ENCODE results near the gene ITGA3.

ITGA3 gene

DNA sequence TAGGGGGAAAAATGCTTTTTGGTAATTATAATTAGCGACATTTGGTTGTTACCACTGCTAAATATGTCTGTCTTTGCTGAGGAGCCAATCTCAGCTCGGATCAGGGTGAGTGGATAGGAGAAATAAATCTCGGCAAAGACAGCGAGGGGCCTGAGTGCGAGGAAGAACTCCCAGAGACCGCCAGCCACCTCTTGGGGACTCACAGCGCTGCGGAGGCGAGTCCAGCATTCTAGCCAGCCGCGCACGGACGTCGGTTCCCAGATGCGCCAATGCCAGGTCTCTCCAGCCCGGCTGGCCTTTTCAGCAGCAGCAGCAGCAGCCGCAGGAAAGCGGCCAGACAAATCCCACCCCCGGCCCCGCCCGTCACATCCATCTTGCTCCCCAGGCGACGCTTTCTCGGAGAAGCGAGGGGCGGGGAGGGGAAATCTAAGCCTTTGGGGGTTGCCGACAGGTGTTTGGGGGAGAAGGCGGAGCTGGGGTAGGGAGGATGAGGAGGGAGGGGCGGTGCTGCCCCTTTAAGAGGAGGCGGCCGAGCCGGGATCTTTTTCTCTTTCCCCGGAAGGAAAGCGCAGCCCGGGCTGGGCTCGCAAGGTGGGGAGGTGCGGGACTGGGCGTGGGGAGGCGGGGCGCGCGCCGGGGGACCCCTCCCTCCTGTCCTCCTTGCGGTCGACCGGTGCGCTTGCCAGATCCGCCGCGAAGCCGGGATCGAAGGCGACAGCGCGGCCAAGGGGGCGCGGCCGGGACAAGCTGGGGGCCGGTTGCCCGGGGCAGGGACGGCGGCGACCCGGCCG lies at the start of gene ITGA3:
Gene ITGA3, plus strand, starts transcription at position 685 of the 791 bp plus-strand sequence. CDS start 330 bp downstream, outside the sequence.
- DNase-seq (ENCODE audit: low read depth in 2 of 3, low spot score in 2 of 3): peak; percentile 18 to 33 (median 20)

DNA sequence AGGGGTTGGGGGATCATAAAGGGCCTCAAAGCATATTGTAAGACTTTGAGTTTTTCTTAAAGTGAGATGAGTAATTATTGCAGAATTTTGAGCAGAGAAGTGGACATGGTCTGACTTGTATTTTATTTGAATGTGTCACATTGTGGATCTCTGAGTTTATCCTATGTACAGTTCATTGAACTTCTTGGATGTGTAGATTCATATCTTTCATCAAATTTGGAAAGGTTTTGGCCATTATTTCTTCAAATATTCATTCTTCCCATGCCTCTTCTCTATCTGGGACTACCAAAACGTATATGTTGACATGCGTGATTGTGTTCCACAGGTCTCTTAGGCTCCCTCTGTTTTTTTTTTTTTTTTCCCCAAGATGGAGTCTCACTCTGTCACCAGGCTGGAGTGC lies 46.6 kb upstream of the ITGA3 start:
- no peak for DNase-seq (ENCODE audit: low read depth in 2 of 3, low spot score in 2 of 3)

DNA sequence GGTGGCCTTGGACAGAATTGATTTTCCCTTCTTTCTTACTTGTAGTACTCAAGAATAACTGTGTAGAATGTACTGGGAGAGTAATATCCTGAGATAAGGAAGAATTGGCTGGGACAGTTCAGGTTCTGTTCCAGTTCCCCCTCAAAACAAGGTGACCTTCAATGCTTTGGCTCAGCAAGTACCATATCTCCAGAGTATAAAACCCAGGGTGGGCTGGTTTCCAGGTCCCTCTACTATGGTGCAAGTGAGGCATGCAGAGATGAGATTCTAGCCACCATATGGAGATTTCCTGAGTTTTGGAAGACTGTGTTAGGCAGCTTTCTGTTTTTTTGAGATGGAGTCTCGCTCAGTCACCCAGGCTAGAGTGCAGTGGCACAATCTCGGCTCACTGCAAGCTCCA lies 42.8 kb upstream of the ITGA3 start:
- DNase-seq (ENCODE audit: low read depth in 2 of 3, low spot score in 2 of 3): no peak

DNA sequence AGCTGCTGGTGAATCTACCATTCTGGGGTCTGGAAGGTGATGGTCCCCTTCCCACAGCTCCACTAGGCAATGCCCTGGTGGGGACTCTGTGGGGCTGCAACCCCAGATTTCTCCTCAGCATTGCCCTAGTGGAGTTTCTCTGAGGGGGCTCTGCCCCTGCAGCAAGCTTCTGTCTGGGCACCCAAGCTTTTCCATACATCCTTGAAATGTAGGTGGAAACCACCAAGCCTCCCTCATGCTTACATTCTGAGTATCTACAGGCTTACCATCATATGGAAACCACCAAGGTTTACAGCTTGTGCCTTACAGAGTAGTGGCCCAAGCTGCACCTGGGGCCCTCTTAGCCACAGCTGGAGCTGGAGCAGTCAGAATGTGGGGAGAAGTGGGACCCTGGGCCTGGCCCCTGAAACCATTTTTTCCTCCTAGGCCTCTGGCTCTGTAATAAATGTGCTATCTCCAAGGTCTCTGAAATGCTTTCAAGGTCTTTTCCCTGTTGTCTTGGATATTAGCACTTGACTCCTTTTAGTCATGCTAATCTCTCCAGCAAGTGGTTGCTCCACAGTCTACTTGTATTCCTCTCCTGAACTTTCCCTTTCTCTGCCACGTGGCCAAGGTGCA lies 41.3 kb upstream of the ITGA3 start:
- DNase-seq (ENCODE audit: low read depth in 2 of 3, low spot score in 2 of 3): no peak

DNA sequence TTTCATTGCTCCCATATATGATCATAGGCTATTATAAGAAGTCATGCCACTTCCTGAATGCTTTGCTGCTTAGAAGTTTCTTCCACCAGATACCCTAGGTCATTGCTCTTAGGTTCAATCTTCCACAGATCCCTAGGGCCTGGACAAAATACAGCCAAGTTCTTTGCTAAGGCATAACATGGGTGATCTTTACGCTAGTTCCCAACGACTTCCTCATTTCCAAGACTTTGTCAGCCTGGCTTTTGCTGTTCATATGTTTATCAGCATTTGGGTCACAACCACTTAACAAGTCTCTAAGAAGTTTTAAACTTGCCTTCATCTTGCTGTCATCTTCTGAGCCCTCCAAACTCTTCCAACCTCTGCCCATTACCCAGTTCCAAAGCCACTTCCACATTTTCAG lies 40.8 kb upstream of the ITGA3 start:
- DNase-seq (ENCODE audit: low read depth in 2 of 3, low spot score in 2 of 3): no peak

DNA sequence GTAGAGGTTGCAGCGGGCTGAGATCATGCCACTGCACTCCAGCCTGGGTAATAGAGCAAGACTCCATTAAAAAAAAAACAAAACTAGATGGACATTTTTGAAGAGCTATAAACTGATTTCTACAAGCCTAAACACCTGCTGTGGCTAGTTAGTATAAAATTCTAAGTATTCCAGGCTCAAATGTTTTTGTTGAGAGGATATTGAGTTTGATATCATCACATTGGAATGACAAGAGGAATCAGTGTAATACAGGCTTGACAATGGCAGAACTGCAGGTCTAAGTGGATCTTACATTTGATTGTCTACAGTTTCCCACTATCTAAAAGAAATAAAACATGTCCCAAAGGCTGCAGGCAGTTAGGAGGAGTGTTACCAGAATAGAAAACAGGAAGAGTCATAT lies 37.0 kb upstream of the ITGA3 start:
- no peak for DNase-seq (ENCODE audit: low read depth in 2 of 3, low spot score in 2 of 3)

DNA sequence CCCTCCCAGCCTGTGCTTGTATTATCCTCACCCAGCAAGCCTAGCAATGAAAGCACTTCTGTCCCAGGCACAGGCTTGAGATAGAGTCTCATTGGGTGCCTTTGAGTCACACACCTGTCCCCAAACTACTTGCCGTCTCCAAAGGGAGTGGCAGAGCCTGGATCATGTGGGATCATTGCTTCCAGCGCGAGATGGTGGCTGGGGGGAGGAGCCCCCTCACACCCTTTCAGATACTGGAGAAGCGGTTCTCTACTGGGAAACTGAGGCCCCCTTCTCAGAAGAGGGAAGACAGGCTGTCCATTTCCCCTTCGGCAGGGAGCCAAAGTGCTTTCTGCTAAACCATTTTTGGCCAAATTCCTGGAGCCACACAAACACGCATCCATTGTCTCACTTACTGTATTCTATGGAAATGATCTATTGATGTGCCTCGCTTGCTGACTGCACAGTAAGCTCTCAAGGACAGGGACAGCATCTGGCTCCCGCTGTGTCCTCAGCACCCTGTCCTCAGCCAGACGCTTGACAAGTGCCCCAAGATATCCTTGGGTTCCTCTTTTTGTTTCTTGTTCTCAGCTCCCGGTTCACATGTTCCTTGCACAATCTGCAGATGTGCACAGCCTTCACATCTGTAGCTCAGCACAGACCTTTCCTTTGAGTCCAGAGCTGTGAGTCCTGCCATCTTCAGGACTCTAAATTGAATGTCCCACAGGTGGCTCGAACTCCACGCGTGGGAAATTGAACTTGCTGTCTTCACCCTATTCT lies 34.9 kb upstream of the ITGA3 start:
- no peak for DNase-seq (ENCODE audit: low read depth in 2 of 3, low spot score in 2 of 3)

DNA sequence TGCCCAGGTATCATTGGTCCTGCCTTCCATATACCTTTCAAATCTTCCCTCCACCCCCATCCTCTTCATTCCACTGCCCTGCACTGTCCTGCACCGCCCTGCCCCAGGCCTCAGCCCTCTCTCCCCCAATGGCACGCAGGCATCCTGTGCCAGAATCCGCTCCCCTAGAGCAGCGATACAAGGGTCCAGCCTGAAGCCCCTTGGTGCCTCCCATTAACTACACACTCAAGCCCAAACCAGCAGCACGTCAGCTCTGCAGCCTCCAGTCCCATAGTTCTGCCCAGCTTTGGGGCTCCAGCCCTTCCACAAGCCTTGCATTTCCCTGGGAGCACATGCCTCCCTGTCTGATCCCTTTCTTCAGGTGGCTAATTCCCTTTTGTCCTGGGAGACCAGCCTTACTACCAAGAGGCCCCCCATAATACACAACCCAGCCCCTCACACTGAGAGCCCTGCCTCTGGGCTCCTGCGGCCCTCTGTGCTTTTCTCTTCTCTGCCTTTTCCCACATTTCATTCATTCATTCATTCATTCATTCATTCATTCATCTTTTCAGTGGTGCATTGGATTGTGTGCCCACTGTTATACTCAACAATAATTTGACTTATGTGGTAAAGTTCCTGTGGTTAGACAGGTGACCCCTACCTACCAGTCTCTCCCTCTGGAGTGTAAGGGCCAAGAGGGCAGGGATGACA lies 34.1 kb upstream of the ITGA3 start:
- no peak for DNase-seq (ENCODE audit: low read depth in 2 of 3, low spot score in 2 of 3)

DNA sequence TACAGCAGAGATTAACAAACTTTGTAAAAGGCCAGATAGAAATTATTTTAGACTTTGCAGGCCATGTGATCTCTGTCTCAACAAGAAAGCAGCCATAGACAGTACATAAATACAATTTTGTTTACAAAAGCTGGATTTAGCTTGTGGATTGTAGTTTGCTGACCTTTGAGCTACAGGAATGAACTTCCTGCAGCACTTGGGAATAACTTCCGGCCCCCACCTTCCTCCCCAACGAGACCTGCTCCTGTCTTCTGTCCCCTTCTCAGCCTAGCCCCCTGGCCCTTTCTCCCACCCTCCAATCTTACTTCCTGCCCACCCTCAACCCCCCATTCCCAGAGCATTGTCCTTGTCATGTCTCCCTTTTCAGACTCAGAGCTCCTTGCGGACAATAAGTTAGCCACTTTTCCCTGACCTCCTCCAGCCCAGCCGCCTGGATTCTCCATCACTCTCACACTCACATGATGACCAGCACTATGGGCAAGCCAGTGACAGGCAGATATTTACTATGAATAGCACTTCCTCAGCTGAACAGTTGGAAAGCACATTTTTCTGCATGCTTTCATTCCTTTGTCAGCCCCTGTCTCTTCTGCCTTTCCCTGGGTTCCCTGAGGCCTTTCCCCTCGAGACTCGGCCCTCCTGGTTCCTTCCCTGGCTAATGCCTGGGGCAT lies 33.3 kb upstream of the ITGA3 start:
- DNase-seq (ENCODE audit: low read depth in 2 of 3, low spot score in 2 of 3): no peak

DNA sequence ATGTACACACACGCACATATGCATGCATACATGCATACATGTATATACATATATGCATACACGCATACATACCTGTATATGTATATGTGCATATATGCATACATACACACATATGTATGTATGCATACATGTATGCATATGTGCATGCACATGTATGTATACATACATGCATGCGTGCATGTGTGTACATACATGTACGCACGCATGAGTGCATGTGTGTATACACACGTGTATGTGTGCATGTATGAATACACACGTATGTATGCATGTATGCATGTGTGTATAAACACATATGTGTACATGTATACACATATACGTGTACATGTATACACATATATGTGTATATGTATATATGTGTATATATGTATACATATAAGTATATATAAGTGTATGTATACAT lies 32.4 kb upstream of the ITGA3 start:
- no peak for DNase-seq (ENCODE audit: low read depth in 2 of 3, low spot score in 2 of 3)

DNA sequence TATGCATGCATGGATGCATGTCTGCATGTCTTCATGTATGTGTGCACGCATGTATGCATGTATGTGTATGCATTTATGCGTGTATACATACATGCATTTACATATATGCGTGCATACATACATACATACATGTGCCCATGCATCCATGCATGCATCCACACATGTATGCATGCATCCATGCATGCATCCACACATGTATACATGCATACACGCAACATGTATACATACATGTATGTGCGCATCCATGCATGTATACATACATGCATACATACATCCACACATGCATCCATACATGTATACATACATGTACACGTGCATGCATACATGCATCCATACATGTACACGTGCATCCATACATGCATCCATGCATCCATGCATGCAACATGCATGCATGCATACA lies 31.1 kb upstream of the ITGA3 start:
- no peak for DNase-seq (ENCODE audit: low read depth in 2 of 3, low spot score in 2 of 3)

DNA sequence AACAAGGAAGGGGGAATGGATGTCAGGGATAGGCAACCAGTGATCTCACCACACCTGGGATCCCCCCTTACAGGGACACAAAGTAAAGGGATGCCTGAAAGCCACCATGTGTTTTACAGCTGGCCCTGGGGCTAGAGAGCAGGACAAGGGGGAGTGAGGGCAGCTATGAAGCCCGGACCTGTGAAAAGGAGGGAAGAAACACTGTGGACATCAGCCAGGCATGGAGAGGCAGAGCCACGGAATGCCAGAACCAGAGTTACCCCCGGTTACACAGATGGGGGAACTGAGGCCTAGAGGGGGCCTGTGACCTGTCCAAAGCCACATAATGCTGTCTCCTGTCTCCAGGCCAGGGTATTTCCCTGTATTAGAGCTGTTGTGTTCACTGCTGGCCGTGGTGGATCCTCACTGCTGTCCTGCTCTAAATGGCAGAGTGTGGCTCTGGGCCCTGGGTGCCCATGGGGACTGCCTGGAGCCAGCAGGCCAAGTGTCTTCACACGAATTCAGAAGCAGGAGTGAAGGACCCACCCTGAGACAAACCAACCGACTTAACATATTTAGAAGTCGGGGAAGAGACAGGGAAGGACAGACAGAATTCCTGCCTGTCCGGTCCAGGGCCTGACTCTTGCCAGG lies 29.7 kb upstream of the ITGA3 start:
- DNase-seq (ENCODE audit: low read depth in 2 of 3, low spot score in 2 of 3): no peak

DNA sequence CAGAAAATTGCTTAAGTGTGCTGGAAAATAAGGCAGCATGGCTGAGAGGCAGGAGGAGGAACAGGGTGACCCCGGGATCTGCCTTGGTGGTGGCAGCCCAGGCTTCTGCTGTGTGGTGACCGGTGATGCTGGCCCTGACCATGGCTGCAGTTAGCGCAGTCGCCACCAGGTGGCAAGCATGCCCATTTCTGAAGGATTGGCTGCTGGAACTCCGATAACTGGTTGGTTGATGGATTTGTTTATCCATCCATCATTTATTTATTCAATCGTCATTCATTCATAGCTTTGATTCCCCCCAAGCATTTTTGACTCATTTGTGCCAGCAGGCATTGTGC lies 29.1 kb upstream of the ITGA3 start:
- DNase-seq (ENCODE audit: low read depth in 2 of 3, low spot score in 2 of 3): peak; percentile 43 to 83 (median 77)

DNA sequence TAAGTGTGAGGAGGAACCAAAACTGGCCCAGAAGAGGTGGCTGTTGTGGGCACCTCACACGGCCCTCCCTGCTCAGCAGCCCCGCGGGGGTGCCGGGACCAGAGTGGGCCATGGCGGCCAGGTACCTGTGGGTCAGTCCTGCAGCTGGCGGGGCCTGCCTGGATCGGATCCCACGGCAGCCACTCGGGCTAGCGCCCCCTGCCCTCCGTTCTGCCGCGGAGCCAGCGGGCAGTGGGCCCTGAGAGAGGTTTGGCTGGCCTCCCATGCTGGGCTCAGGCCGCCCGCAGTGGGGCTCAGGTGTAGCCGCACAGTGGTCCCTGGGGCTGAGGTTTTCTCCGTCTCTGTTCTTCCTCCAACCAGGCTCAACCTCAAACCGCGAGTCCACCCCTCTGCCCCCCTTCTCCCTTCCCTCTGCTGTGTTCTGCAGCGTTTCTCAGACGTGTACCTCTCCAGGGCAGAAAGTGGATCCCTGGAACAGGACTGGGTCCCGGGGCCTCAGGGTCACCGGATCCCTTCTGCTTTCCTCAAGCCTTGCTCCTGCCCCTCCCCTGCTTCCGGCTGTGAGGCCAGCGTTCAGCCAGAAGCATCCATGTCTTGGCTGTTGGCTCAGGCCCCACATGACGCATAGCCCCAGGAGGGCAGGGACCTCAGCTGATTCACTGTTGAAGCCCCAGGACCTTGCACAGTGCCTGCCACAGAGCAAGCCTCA lies 28.6 kb upstream of the ITGA3 start:
- DNase-seq (ENCODE audit: low read depth in 2 of 3, low spot score in 2 of 3): no peak

DNA sequence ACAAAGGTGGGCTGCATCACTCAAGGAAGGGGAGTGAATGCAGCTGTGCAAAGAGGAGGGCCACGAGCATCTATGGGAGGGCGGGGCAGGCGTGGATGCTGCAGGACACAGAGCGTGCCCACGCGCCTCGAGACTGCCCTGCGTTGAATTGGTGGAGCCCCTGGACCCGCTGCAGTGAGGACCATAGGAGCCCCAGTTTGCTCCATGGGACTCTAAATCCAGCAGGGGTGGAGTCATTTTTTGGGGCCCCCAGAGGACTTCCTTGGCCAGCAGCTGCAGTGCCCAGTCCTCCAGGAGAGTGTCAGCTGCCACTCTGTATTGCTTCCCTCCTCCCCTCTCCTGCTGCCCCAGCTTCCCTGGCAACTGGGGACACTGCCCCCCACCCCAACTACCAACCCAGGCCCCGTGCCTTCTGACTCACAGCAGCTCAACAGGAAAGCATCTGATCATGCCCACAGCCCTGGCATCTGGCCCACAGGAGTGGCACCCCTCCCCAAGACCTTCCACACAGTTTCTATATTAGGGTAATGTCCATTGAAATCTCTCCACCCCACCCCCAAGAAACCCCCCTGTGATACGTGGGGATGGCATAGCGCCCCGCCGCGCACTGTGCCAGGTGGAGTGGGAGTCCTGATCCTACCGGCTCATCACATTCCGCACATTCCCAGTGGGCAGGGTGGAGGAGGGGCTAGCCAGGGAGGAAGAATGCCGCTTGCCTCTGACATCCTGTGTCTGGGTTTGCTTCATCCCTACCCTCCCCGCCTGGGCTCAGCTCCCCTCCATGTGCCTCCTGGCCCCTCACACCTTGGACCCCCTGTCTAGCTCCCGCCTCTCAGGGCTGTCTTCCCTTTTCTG lies 27.8 kb upstream of the ITGA3 start:
- no peak for DNase-seq (ENCODE audit: low read depth in 2 of 3, low spot score in 2 of 3)

DNA sequence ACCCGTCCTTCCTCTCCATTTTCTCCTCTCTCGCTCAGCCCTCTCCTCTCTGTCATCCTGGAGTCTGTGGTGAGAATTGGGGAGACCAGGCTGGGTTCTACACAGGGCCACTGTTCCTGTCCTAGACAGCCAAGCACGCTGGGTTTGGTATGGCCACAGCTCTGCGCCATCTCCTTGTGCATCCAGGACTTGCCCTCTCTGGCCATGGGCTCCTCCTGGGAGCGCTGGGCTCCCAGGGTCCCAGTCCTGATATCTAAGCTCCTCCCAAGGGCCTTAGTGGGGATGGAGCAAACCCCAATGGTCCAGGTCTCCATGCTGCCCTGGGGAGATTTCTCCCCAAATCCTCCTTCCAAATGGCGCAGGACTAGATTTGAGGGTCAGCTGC lies 27.2 kb upstream of the ITGA3 start:
- DNase-seq (ENCODE audit: low read depth in 2 of 3, low spot score in 2 of 3): no peak

DNA sequence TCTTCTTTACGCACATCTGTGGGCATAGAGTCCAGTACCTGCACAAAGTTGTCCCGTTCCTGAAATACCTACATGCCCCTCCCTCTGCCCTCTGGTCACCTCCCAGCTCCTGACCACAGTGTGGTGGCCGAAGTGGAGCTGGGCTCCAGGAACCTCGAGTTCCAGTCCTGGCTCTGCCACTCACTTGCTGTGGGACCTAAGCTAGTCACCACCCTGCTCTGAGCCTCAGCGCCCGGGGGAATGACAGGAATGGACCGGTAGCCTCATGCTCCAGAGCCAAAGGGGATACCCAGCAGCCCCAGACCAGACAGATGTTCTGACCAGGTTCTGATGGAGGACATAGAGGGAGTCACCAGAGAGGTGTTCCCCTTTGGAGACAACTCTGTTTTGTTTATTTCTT lies 26.7 kb upstream of the ITGA3 start:
- no peak for DNase-seq (ENCODE audit: low read depth in 2 of 3, low spot score in 2 of 3)

DNA sequence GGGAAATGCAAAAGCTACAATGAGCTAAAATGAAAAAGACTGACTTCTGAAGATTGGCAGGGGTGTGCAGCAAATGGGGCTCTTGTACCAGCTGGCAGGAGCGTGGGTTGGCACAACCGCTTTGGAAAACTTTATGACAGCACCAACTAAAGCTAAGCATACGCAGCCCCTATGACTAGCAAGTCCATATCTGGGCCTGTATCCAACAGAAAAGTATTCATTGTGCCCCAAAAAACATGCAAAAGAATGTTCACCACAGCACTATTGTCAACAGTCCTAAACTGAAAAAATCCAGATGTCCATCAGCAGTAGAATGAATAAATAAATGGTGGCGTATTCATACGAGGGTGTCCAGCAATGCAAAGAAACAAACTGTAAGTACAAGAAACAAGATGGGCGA lies 22.6 kb upstream of the ITGA3 start:
- DNase-seq (ENCODE audit: low read depth in 2 of 3, low spot score in 2 of 3): no peak

Measured in activated CD8-positive, alpha-beta memory T cell treated with anti-CD3 and anti-CD28 coated beads for 48 hours (primary cell).